Activated CD8-positive, alpha-beta memory T cell treated with anti-CD3 and anti-CD28 coated beads for 1 hour (primary cell): ENCODE data around the gene SHOX.

Experiments used
- DNase-seq, 2 donors: peaks; one replicate each; pipeline ENCODE4 v3.0.0-alpha.2; 2020; ENCODE audit warnings: low read depth in 1 of 2; ENCODE audit errors: extremely low read depth in 1 of 2

Gene SHOX

GRCh38 chrX:663841-664240 lies 33.2 kb downstream of the SHOX start:
- no peak for DNase-seq

- DNase-seq: no peak
These were observed 36.5 kb downstream of the SHOX start for GRCh38 chrX:666762-667720.

- no peak for DNase-seq
These were observed 40.1 kb downstream of the SHOX start for GRCh38 chrX:670645-671044.

- DNase-seq: no peak
These were observed 42.3 kb downstream of the SHOX start for GRCh38 chrX:672931-673330.

GRCh38 chrX:675279-675954 lies 44.8 kb downstream of the SHOX start:
- DNase-seq: no peak

GRCh38 chrX:675955-676295 lies 45.3 kb downstream of the SHOX start:
- DNase-seq: no peak

- DNase-seq: no peak
These were observed 46.8 kb downstream of the SHOX start for GRCh38 chrX:677376-677775.

GRCh38 chrX:679291-679979 lies 48.8 kb downstream of the SHOX start:
- no peak for DNase-seq

GRCh38 chrX:680062-680461 lies 49.5 kb downstream of the SHOX start:
- no peak for DNase-seq

- no peak for DNase-seq
These were observed 51.4 kb downstream of the SHOX start for GRCh38 chrX:681989-682388.

- no peak for DNase-seq
These were observed 52.3 kb downstream of the SHOX start for GRCh38 chrX:682892-683291.

- DNase-seq: no peak
These were observed 53.0 kb downstream of the SHOX start for GRCh38 chrX:683576-683975.

GRCh38 chrX:685120-686032 lies 54.8 kb downstream of the SHOX start:
- no peak for DNase-seq

- no peak for DNase-seq
These were observed 59.4 kb downstream of the SHOX start for GRCh38 chrX:689983-690382.

GRCh38 chrX:694800-695199 lies 64.2 kb downstream of the SHOX start:
- DNase-seq: no peak

GRCh38 chrX:698206-698605 lies 67.6 kb downstream of the SHOX start:
- no peak for DNase-seq

GRCh38 chrX:700936-701335 lies 70.3 kb downstream of the SHOX start:
- DNase-seq: no peak

GRCh38 chrX:701673-702072 lies 71.1 kb downstream of the SHOX start:
- no peak for DNase-seq

GRCh38 chrX:703466-703865 lies 72.9 kb downstream of the SHOX start:
- DNase-seq: no peak

GRCh38 chrX:703866-704265 lies 73.3 kb downstream of the SHOX start:
- no peak for DNase-seq
